Endodermal cell (in vitro differentiated cells): ENCODE data around the gene SPC25. TPM values are rescaled to one million over a fixed set of nuclear protein-coding genes. Genes with fewer than 3 reads are reported as not detected.
"Not testable (repeated sequence)": the region's sequence is repeated elsewhere in the genome, so short reads cannot be mapped to it uniquely, and the experiment has no call there.

ENCODE experiments used
- DNase-seq: peaks from one replicate; pipeline ENCODE4 v3.0.0-alpha.2; 2017
- H3K27ac ChIP-seq: 2 replicates; pipeline ENCODE4 v1.5.1; 2013; ENCODE audit warnings: mild to moderate bottlenecking, low read depth, low read length, moderate library complexity
- H3K27me3 ChIP-seq: 2 replicates; pipeline ENCODE4 v1.6.1; 2013; ENCODE audit warnings: mild to moderate bottlenecking, low read length, moderate library complexity; ENCODE audit not compliant: insufficient read depth, control insufficient read depth, poor library complexity, severe bottlenecking
- H3K36me3 ChIP-seq: 2 replicates; pipeline ENCODE4 v1.7.0; 2013; ENCODE audit warnings: mild to moderate bottlenecking, low read length, moderate library complexity; ENCODE audit not compliant: control insufficient read depth, insufficient read depth
- H3K4me1 ChIP-seq: one replicate; pipeline ENCODE4 v1.7.0; 2013; ENCODE audit warnings: low read length; ENCODE audit not compliant: control insufficient read depth, insufficient read depth
- H3K4me3 ChIP-seq: 2 replicates; pipeline ENCODE4 v1.5.1; 2013; ENCODE audit warnings: mild to moderate bottlenecking, low read length, moderate library complexity
- H3K9ac ChIP-seq: 2 replicates; pipeline ENCODE4 v1.6.1; 2013; ENCODE audit warnings: mild to moderate bottlenecking, low read length, moderate library complexity; ENCODE audit not compliant: poor library complexity, severe bottlenecking; ENCODE audit errors: extremely low read depth
- H3K9me3 ChIP-seq: 2 replicates; pipeline ENCODE4 v1.6.1; 2013; ENCODE audit warnings: mild to moderate bottlenecking, low read length, moderate library complexity; ENCODE audit not compliant: control insufficient read depth
- H3K27ac Mint-ChIP-seq: 2 replicates; pipeline ENCODE4 v1.8.0; 2020; ENCODE audit warnings: mixed read lengths
- H3K27me3 Mint-ChIP-seq: 2 replicates; pipeline ENCODE4 v1.8.0; 2021; ENCODE audit warnings: mild to moderate bottlenecking, mixed read lengths; ENCODE audit not compliant: insufficient read depth
- H3K36me3 Mint-ChIP-seq: 2 replicates; pipeline ENCODE4 v1.8.0; 2020; ENCODE audit warnings: low read depth, mixed read lengths
- H3K4me1 Mint-ChIP-seq: 2 replicates; pipeline ENCODE4 v1.8.0; 2020; ENCODE audit warnings: mixed read lengths
- H3K4me3 Mint-ChIP-seq: 2 replicates; pipeline ENCODE4 v1.8.0; 2020; ENCODE audit warnings: mild to moderate bottlenecking, moderate library complexity, mixed read lengths
- H3K9me3 Mint-ChIP-seq: 2 replicates; pipeline ENCODE4 v1.8.0; 2020; ENCODE audit warnings: mild to moderate bottlenecking, mixed read lengths
- CTCF ChIP-seq: fragments of 200-600 bp; sonication (generic); conservative IDR thresholded peaks from 2 replicates; pipeline ENCODE4 v1.5.0; 2021; ENCODE audit warnings: antibody characterized with exemption, mild to moderate bottlenecking
- WGBS, 2 experiments: methylation state at CpG; one replicate each; pipeline versions ENCODE4 v1.1.5 to v1.1.7; 2013; ENCODE audit warnings: missing lambda C conversion rate in 2 of 2, mixed read lengths in 1 of 2; ENCODE audit not compliant: insufficient coverage in 1 of 2, insufficient read length in 1 of 2; 5-methylcytosine and 5-hydroxymethylcytosine counted together
- total RNA-seq, 2 donors: library from RNA; stranded (reverse); fragmentation: NEBNext Ultra II Directional in 1 of 2; extraction: Animal tissue kit (Norgen Biotek cat#: 25700) in 1 of 2; gene quantifications; 2 replicates in 1 of 2; 3 replicates in 1 of 2; pipeline ENCODE4 v1.2.1, GENCODE V29; 2021

SPC25 gene
- total RNA-seq, 2 donors from 2014 or later: 22.4 to 57.8 TPM

DNA sequence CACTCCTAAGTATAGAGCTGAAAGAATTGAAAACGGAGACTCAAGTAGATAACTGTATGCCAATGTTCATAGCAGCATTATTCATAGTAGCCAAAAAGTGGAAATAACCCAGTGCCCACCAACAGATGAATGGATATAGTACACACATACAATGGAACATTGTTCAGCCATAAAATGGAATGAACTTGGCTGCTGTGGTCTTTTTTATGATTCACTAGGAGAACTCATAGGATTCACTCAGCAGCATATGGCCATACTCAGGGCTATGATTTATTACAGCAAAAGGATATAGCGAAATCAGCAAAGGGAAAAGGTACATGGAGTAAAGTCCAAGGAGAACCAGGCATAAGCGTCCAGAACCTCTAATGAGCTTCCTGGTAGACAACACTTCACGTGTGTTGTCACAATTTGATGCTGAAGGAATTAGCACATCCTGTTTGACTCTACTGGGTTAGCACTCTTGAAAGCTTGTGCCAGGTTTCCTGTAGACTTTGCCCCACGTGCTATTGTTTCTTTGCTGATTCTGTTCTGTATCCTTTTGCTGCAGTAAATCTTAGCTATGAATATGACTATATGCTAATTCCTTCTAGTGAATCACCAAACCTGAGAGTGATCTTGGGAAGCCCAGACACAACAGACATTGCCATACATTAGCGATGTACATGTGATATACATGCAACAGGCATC lies 15.7 kb downstream of the SPC25 start:
- no peaks in the 10 kb centered on the region for H3K4me1 Mint-ChIP-seq
- H3K9me3 Mint-ChIP-seq: peaks cover 6% of the 10 kb centered on the region
- H3K4me3 ChIP-seq: no peak overlapping the region
- H3K27me3 ChIP-seq: no peaks in the 10 kb centered on the region
- TF ChIP-seq CTCF: no peak
- H3K4me3 Mint-ChIP-seq: no peak overlapping the region
- no peak overlapping the region for H3K27ac Mint-ChIP-seq
- no peak for DNase-seq
- 90 to 92% methylated on average over 5 to 6 of the region's 6 CpGs for WGBS, 2 experiments
- no peak overlapping the region for H3K9ac ChIP-seq
- H3K36me3 ChIP-seq: peaks cover 24% of the 10 kb centered on the region
- H3K36me3 Mint-ChIP-seq: peaks cover 13% of the 10 kb centered on the region
- peaks cover 5% of the 10 kb centered on the region for H3K9me3 ChIP-seq
- no peaks in the 10 kb centered on the region for H3K4me1 ChIP-seq
- no peak overlapping the region for H3K27ac ChIP-seq
- no peaks in the 10 kb centered on the region for H3K27me3 Mint-ChIP-seq

GRCh38 chr2:168870824-168871223 lies 19.4 kb downstream of the SPC25 start:
- not testable (repeated sequence) for H3K27ac ChIP-seq, H3K4me3 ChIP-seq, H3K4me1 ChIP-seq, H3K9me3 ChIP-seq, H3K4me1 Mint-ChIP-seq, H3K27me3 ChIP-seq, H3K27ac Mint-ChIP-seq, H3K27me3 Mint-ChIP-seq, DNase-seq, H3K4me3 Mint-ChIP-seq, H3K9ac ChIP-seq
- peaks cover 17% of the 10 kb centered on the region for H3K9me3 Mint-ChIP-seq
- H3K36me3 ChIP-seq: peaks cover 20% of the 10 kb centered on the region
- WGBS, 2 experiments: 100% methylated on average over 1 of the region's 4 CpGs; no CpG with 5 or more reads in 1 of the 2 experiments
- H3K36me3 Mint-ChIP-seq: peaks cover 32% of the 10 kb centered on the region

GRCh38 chr2:168870369-168870768 lies 19.9 kb downstream of the SPC25 start:
- peaks cover 20% of the 10 kb centered on the region for H3K36me3 ChIP-seq
- not testable (repeated sequence) for H3K27me3 ChIP-seq, H3K9ac ChIP-seq, H3K27ac Mint-ChIP-seq, H3K4me3 Mint-ChIP-seq, H3K4me3 ChIP-seq, H3K27me3 Mint-ChIP-seq, DNase-seq, H3K9me3 ChIP-seq, H3K27ac ChIP-seq, H3K4me1 ChIP-seq, H3K4me1 Mint-ChIP-seq
- peaks cover 34% of the 10 kb centered on the region for H3K36me3 Mint-ChIP-seq
- H3K9me3 Mint-ChIP-seq: peaks cover 18% of the 10 kb centered on the region
- 100% methylated on average over 1 of the region's 1 CpG; no CpG with 5 or more reads in 1 of the 2 experiments for WGBS, 2 experiments

DNA sequence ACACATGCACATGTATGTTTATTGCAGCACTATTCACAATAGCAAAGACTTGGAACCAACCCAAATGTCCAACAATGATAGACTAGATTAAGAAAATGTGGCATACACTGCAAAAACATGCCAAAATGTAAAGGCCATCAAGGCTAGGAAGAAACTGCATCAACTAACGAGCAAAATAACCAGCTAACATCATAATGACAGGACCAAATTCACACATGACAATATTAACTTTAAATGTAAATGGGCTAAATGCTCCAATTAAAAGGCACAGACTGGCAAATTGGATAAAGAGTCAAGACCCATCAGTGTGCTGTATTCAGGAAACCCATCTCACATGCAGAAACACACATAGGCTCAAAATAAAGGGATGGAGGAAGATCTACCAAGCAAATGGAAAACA lies 23.1 kb downstream of the SPC25 start:
- WGBS, 2 experiments: no CpG with 5 or more reads among the region's 1 CpG
- not testable (repeated sequence) for H3K27me3 ChIP-seq, H3K9ac ChIP-seq, H3K4me1 ChIP-seq, H3K4me3 ChIP-seq, DNase-seq, H3K27me3 Mint-ChIP-seq, H3K4me1 Mint-ChIP-seq, H3K27ac ChIP-seq, H3K9me3 ChIP-seq, H3K4me3 Mint-ChIP-seq, H3K27ac Mint-ChIP-seq
- Mint-ChIP-seq H3K9me3 (peaks cover 18% of the 10 kb centered on the region), H3K36me3 (peaks cover 46% of the 10 kb centered on the region)
- peaks cover 16% of the 10 kb centered on the region for H3K36me3 ChIP-seq
